Renal cortex interstitium (tissue), 11 donors: Measurements from ENCODE around the gene AASDHPPT. TPM values are rescaled to one million over a fixed set of nuclear protein-coding genes. Genes with fewer than 3 reads are reported as not detected.

ENCODE experiments used
- DNase-seq, 11 donors: peaks; one replicate each; pipeline ENCODE4 v3.0.0-alpha.2; 2013; ENCODE audit warnings: low read depth in 9 of 11, low spot score in 4 of 11; ENCODE audit errors: extremely low read depth in 1 of 11
- polyA plus RNA-seq, 3 donors: library from polyadenylated mRNA; unstranded; fragments of 120-200 nt; gene quantifications; one replicate each; pipeline ENCODE4 v1.2.1, GENCODE V29; 2013; ENCODE audit not compliant: insufficient read length in 3 of 3

AASDHPPT gene
- polyA plus RNA-seq, 3 donors = 73.2 to 87.3 (median 76.1) TPM

DNA sequence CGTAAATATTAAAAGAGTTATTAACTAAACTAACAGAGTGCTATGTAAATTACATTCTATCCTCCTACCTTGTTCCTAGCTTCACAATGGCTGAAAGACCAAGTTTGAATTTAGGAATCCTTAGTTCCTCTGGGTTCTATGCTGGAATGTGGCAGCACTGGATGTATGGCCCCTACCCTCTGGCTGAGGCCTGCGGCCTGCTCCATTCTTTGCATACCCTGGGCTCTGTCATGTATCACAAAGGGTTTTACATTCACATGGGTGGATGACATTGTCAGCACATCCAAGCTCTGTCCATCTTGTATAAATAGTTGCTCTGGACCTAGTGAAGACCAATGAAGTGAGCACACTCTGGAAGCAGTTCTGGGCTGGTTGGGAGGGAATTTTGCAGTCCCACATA lies 54.5 kb downstream of the AASDHPPT start:
- no peak for DNase-seq

DNA sequence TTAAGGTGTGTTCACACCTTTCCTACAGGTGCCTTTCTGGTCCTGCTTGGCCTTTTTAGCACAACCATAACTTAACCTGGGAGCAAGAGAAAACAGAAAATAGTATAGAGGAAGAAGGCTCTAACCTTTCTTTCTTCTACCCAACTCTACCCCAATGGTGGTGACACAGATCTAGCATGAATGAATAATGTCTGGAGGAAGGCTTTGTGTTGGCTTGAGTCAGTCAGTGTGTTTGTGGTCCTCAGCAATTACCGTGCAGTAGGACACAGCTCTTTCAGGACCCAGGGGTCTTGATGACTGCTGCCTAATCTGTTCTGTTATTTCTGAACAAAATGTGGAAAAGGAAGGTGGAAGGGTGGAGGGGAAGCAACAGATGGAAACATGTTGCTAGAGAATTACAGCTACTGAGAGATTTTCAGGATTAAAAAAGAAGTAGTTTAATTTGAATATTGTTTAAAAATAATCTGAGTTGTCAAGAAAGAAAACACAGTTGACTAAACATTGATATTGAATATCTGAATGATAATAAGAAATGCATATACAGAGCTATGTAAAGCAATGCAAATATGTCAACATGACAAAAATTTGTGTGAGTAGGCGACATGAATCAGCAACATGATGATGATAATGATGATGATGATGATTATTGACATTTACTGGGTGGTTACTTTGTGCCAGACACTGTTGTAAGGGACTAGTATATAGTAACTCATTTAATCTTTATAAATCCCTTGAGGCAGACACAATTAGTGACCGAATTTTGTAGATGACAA lies 55.3 kb downstream of the AASDHPPT start:
- DNase-seq = no peak

DNA sequence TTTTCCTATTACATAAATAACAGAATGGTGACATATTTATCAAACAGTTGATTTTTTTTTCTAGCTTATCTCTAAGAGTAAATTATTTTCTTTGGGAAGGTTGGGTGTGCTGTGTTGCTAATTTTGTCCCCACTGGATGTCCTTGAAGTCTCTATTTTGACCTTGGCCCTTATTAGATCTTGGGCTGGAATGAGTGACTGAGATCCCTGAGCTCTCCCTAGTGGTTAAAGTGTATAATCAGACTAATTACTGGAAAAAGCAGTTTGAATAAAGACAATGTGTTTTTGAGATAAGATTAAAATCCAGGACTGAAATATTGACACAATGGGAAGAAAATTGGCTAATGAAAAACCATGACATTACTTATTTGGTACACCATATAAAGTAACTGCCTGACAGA lies 56.1 kb downstream of the AASDHPPT start:
- no peak for DNase-seq

GRCh38 chr11:106137061-106137460 lies 59.6 kb downstream of the AASDHPPT start:
- no peak for DNase-seq

- DNase-seq = no peak
Measured at GRCh38 chr11:106137758-106138157, 60.3 kb downstream of the AASDHPPT start.

Other genes starting within 250 kb of the AASDHPPT start
- gene MSANTD4, start 55.4 kb upstream of the AASDHPPT start, polyA plus RNA-seq = 10 to 100 TPM; 30.2 to 35.9 (median 32.0) TPM
- gene KBTBD3, start 315 bp upstream of the AASDHPPT start, polyA plus RNA-seq = 10 to 100 TPM; 10.2 to 14.3 (median 11.3) TPM